GM04503 (cell line): ENCODE data around the gene CFAP65.

ENCODE experiments used
- DNase-seq: peaks from one replicate; pipeline ENCODE4 v3.0.0-alpha.2; 2012; ENCODE audit warnings: low read depth

The CFAP65 gene

DNA sequence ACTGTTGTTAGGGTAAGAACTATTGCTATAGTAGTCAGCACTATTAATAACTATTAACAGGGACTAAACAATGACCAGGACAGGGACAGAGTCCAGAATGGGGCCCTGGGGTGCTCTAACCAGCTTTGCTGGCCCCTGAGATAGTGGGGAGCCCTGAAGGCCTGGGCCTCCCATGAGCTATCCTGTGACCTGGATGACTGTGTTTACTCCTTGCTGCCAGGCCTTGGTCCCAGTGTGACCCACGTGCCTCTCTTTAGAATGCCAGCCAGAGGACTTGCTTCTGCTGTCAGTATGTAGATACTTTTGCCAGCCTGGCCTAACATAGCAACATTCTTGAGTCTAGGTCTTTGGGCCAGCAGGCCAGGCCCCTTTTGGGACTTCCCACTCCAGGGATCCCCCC lies 70.4 kb downstream of the CFAP65 start:
- no peak for DNase-seq

DNA sequence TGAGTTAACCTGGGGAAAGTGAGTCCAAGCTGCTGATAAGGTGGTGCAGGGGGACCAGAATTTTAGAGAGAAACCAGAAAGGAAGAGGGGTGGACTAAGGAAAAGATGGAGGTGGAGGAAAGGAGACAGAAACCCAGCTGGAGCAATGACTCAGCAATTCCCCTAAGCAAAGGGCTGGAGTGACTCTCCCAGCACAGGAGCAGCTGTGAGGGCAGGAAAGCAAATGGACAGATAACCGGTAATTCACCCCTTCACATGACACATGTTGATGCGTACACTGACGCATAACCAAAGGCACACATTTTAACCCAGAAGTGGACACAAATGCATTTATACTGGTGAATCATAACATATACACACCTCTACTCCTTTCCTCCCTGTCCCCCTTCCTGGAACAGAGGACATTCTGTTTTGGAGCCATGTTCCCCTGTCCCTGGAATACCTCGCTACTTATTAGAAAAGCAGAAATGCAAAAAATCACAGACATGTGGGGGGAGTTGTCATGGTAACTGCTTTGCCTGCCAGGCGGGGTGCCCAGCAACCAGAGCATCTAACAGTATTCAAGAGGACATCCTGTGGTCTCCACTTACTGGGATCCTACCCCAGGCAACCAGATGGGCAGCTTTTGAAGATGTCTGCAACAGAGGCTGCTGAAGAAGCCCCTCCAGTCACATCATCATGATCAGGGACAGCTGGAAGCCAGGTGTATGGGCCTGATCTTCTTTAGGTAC lies 77.1 kb downstream of the CFAP65 start:
- DNase-seq, result peak; percentile 20

DNA sequence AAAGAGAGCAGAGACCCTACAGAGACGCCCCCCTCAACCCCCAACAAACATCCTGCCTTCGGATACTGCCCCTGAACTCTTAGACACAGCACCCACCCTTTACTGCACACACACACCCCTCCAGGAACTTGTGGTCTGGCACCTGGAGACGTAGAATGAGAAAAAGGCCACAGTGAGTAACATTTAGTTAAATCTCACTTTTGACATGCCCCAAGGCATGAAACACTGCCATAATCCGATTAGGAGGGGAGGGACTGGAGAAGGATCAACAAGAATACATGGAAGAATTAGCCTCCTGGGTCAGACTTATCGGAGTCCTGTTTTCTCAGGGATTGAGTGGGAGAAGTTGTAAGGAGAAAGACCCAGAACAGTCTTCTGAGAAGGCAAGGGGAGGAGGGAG lies 77.7 kb downstream of the CFAP65 start:
- no peak for DNase-seq

DNA sequence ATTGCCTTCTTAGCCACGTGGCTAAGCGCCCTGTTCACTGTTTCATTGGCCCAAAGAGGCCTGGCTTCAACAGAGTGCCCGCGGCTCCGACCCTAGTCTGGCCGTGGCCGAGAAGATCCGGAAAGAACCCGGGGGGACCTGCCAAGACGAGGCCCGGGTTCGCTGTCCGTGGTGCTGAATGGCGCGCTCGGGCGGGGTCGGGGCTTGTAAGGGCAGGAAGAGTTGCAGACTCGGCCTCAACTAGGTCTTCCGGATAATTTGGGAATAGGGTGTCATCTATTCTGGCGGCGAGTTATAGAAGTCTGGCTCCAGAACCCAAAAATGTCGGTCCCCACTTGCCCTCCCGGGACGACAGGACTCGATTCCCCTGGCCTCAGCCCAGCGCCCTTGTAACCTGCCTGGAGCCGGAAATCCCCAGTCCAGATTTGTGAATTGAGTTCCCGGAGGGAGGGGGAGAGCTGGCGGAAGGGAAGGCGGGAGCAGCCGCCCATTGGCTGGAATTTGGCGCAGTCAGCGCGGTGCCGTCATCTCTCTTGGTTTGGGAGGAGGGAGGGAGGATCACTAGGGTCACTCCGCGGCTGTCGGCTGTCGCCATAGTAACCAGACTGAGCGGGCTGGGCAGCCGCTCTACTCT lies 78.3 kb downstream of the CFAP65 start:
- DNase-seq, result no peak

DNA sequence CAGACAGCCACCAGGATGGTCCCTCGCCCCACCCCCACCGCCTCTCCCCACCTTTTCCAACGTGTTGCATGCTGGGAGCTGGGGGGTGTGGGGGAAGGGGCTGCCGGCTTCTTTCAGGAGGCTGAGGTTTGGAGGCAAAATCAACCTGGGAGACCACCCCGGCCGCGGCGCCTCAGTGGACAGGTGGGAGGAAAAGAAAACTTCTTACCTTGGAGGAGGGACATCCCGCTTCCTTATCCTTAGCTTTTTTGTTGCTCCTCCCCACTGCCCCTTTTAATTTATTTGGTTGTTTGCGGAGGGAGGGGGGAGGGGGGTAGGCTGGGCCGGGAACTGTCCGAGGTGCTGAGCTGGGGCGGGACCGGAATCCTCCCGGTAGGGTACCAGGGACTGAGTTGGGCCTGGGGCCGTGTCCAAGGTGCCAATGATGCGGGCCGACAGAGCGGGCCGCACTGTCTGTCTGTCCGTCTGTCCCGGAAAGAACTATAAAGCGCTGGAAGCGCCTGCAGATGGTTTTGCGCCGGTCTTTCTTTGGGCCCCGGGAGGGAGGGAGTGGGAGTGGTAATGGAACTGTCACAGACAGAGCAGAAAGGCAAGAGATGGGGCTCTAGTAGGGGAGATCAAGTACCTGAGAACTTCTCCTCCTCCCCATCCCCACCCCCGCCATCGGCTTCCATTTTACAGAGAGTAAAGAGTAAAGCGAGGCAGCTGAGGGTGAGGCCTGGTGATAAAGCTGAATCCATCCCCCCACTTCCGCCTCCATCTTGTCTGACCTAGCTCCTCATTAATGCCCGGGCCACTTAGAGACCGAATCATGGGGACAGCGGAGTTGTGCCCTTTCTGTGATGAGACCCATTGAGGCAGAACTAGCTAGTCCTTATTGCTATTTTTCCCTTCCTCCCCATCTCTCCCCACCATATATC lies 79.4 kb downstream of the CFAP65 start:
- no peak for DNase-seq

DNA sequence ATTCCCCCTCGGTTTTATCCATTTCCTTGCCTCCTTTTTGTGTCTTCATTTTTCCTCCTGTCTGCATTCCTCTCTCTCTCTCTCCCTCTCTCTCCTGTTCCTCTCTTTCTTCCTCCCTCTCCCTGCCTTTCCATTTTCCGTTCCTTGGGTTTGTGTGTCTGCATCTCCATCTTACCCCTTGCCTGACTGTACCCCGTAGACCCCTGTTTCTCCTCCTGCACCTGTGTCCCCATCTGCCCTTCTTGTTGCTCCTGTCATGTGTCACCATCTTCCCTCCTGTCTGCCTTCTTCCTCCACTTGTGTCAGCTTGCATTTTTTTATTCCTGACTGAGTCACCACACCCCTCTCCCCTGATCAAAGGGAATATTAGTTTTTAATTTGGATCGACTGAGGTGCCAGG lies 80.1 kb downstream of the CFAP65 start:
- DNase-seq, result no peak

DNA sequence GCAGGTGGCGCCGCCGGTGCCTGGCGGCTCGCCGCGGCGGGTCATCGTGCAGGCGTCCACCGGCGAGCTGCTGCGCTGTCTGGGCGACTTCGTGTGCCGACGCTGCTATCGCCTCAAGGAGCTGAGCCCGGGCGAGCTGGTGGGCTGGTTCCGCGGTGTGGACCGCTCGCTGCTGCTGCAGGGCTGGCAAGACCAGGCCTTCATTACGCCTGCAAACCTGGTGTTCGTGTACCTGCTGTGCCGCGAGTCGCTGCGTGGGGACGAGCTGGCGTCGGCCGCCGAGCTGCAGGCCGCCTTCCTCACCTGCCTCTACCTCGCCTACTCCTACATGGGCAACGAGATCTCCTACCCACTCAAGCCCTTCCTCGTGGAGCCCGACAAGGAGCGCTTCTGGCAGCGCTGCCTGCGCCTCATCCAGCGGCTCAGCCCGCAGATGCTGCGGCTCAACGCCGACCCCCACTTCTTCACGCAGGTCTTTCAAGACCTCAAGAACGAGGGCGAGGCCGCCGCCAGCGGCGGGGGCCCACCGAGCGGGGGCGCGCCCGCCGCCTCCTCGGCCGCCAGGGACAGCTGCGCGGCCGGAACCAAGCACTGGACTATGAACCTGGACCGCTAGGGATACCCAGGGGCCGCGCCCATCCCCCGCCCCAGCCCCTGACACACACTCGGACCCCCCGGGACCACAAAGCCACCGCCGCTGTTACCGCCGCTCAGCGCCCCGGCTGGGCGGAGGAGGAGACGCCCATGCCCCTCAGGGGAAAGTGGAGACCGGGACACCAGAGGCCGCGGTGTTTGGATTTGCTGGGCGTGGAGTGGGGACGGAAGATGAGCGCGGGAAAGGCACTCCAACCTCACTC lies 80.8 kb downstream of the CFAP65 start:
- no peak for DNase-seq

DNA sequence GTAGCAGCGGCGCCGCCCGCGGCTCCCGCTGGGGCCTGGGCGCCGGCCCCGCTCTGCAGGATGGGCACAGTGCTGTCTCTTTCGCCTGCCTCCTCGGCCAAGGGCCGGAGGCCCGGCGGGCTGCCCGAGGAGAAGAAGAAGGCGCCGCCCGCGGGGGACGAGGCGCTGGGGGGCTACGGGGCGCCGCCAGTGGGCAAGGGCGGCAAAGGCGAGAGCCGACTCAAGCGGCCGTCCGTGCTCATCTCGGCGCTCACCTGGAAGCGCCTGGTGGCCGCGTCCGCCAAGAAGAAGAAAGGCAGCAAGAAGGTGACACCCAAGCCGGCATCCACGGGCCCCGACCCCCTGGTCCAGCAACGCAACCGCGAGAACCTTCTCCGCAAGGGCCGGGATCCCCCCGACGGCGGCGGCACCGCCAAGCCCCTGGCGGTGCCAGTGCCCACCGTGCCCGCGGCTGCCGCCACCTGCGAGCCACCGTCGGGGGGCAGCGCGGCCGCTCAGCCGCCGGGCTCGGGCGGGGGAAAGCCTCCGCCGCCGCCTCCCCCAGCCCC lies 81.5 kb downstream of the CFAP65 start:
- no peak for DNase-seq

DNA sequence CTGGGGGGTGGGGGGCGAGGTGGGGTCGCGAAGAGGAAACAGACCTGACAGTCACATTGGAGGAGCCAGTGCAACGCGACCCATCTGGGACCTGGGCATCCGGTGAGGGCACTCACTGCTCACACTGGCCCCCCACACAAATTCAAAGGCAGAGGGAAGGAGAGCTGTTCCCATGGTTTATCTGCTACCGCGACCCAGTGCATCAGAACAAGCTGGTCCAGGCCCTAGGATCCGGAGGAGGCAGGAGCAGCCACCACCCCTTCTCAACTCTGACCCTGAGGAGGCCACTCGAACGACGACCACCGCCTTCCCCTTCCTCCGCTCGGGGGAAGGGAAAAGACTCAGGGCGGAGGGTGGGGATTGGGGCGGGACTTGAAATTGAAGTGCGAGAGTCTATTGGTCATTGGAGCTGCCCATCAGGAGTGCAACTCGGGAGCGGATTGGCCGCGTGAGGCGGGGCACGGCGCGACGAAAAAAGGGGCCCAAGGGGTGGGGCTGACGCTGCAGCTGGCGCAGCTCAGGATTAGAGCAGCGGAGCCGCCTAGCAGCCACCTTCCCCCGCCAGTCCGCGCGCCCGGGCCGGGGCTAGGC lies 82.1 kb downstream of the CFAP65 start, which contains the start of gene CDK5R2:
TSS of gene CDK5R2 (plus strand) at position 526 of the 591 bp plus-strand sequence. CDS start 155 bp downstream, outside the sequence.
- DNase-seq, result peak; percentile 13

DNA sequence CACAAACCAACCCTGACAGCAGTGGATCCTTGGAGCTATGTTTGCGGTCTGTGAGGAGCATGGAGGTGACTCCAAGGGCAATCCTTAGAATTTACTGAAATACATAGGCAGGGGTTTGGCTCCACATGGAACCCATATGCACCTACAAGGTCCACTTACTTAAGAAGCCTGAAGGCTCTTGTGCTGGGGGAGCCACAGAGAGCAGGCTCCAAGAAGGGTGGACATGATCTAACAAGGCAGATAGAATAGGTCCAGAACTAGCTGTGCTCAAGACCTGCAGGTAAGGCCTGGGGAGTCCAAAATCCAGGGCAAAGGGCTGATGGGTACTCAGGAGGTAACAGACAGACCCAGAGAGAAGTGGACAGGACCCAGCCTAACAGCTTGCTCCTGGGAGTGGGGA lies 83.0 kb downstream of the CFAP65 start:
- no peak for DNase-seq

DNA sequence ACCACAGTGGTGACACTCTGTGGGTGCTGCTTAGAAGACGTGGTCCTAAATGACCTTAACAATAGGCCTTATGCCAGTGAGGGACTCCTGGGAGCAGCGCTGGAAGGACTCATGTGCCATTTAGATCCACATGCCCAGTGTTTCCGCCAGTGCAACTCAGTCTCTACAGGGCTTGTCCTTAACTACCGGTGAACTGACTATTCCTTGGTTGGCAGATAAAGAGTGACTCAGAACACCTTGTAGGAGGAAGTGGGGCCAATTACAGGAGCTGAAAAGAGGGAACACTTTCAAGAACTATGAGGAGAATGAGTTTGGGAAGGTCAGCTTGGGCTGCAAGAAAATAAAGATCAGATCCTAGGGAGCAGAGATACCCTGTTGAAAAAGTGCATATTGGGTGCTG lies 83.6 kb downstream of the CFAP65 start:
- DNase-seq, result no peak

DNA sequence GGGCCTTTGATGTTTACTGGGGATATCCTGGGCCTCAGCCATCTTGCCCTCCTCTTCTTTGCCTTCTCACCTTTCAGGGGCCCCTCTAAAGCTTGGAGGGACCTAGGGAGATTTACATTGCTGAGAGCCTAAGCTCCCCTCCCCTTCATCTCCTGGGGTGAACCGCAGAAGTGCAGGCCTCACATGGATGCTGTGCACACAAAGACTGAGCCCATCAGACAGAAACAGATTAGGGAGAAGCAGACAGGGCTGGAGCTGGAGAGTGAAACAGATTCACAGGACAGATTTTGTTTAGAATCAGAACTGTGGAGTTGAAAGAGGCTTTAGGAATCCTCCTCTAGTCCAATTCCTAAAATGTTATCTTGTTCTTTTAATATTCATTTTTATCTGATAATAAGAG lies 85.3 kb downstream of the CFAP65 start:
- no peak for DNase-seq

DNA sequence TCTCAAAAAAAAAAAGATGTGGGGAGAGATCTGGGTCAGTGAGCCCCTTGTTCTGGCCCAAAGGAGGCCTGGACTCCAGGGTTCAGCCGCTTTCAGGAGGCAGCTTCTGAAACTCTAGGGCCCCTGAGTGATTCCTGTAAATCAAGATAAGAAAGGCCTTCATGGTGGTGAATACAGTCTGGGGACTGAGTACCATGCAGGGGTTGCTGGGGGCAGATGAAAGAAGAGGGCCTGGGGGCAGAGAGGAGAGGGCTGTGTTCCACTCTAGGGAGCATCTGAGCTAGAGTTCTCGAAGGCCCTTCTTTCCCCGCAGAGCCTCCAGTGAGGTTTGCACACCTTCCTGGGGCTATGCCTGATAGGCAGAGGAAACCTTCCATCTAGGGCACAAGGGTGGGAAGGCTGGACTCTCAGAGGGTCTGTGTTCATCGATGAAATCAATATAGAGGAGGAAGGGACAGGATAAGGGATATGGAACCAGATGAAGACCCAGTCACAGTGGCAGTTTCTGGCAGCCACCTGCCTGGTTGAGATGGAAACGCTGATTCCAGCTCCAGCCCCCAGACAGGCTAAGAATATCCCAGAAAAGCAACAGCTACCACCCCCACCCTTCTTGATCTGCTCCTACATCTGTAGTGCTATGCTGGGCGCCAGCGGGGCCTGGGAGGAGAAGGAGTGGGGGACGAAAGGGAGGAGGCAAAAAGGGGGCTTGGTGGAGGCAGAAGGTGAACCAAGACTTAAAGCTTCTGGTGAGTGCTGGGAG lies 86.6 kb downstream of the CFAP65 start:
- DNase-seq, result no peak

DNA sequence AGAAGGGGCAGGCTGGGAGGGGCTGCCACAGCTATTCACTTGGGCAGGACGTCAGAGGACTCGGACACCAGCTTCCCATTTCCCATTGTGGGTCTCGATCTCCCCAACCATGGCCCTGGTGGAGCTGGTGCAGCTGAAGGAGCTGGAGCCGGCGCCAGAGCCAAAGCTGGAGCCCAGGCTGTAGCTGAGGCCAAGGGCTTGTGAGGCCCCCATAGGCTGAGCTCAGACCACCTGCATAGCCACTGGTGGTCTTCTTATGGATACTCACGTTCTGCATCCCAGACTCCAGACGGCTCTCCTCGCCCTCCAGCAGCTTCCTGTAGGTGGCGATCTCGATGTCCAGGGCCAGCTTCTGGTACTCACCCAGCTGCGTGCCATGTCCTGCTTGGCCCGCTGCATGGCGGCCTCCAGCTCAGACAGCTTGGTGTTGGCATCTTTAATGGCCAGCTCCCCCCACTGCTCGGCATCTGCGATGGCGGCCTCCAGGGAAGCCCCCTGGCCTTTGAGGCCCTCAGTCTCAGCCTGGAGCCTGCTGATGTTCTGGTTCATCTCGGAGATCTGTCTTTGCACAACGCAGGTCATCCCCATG lies 87.9 kb downstream of the CFAP65 start:
- DNase-seq, result no peak
